PC-9 (cell line): Measurements from ENCODE around the gene PPP1R1C. TPM values are rescaled to one million over a fixed set of nuclear protein-coding genes. Genes with fewer than 3 reads are reported as not detected.
"Not testable (repeated sequence)": the region's sequence is repeated elsewhere in the genome, so short reads cannot be mapped to it uniquely, and the experiment has no call there.

Source experiments
- BruUV-seq: library from RNA; stranded (reverse); fragments of 400-500 nt; replicated peaks from 2 replicates; lab custom pipeline; 2021; lab: Mats Ljungman, UMichigan
- CTCF ChIA-PET: fragments of 300-600 bp; sonication (Branson Sonifier 250); formaldehyde crosslinking; loops from one replicate; lab custom pipeline; 2022; ENCODE audit warnings: antibody characterized with exemption; lab: Charles Lee
- POLR2A ChIA-PET: fragments of 300-600 bp; sonication (Branson Sonifier 250); formaldehyde crosslinking; loops from one replicate; lab custom pipeline; 2022; ENCODE audit warnings: antibody characterized with exemption; ENCODE audit not compliant: unreplicated experiment; lab: Charles Lee
- DNase-seq, 2 experiments: peaks; one replicate each; pipeline versions ENCODE4 v3.0.0 to v3.0.0-alpha.2; 2015 to 2022; ENCODE audit warnings: mixed read lengths in 1 of 2
- H2AFZ ChIP-seq: fragments of 200-600 bp; sonication (generic); 2 replicates; pipeline ENCODE4 v1.8.1; 2017; ENCODE audit warnings: antibody characterized with exemption
- H3F3A ChIP-seq: fragments of 200-600 bp; sonication (generic); 2 replicates; pipeline ENCODE4 v1.8.1; 2017; ENCODE audit warnings: antibody characterized with exemption, mild to moderate bottlenecking, low read depth; ENCODE audit not compliant: insufficient read depth
- H3K27ac ChIP-seq: fragments of 200-600 bp; sonication (generic); 2 replicates; pipeline ENCODE4 v1.6.1; 2016; ENCODE audit warnings: mixed run types
- H3K27me3 ChIP-seq: fragments of 200-600 bp; sonication (generic); 2 replicates; pipeline ENCODE4 v1.6.1; 2016; ENCODE audit warnings: low read depth, mixed run types; ENCODE audit not compliant: insufficient read depth
- H3K36me3 ChIP-seq: fragments of 200-600 bp; sonication (generic); 2 replicates; pipeline ENCODE4 v1.6.1; 2016; ENCODE audit warnings: low read depth, mixed run types
- H3K4me1 ChIP-seq: fragments of 200-600 bp; sonication (generic); replicated peaks from 2 replicates; pipeline ENCODE4 v1.6.1; 2016; ENCODE audit warnings: mixed run types; ENCODE audit not compliant: insufficient read depth
- H3K4me2 ChIP-seq: fragments of 200-600 bp; sonication (generic); 2 replicates; pipeline ENCODE4 v1.6.1; 2017; ENCODE audit warnings: mixed run types
- H3K4me3 ChIP-seq: fragments of 200-600 bp; sonication (generic); 2 replicates; pipeline ENCODE4 v1.6.1; 2016; ENCODE audit warnings: mixed run types
- H3K79me2 ChIP-seq: fragments of 200-600 bp; sonication (generic); 2 replicates; pipeline ENCODE4 v1.6.1; 2017; ENCODE audit warnings: low read depth, mixed run types
- H3K9me2 ChIP-seq: fragments of 200-600 bp; sonication (generic); 2 replicates; pipeline ENCODE4 v1.8.1; 2017; ENCODE audit warnings: mild to moderate bottlenecking; ENCODE audit not compliant: insufficient read depth
- H3K9me3 ChIP-seq: fragments of 200-600 bp; sonication (generic); 2 replicates; pipeline ENCODE4 v1.8.1; 2016; ENCODE audit warnings: low read depth; ENCODE audit not compliant: insufficient read depth
- H4K20me1 ChIP-seq: fragments of 200-600 bp; sonication (generic); 2 replicates; pipeline ENCODE4 v1.8.1; 2017; ENCODE audit not compliant: insufficient read depth
- EZH2 ChIP-seq: fragments of 200-600 bp; sonication (generic); IDR thresholded peaks from 2 replicates; pipeline ENCODE4 v1.8.0; 2017; ENCODE audit warnings: antibody characterized with exemption, low read depth
- intact Hi-C: fragments of 100-400 bp; cut with micrococcal nuclease; formaldehyde crosslinking; loops from one replicate; pipeline ENCODE4 v1.10.0; 2022; ENCODE audit not compliant: unreplicated experiment
- total RNA-seq: library from RNA; stranded (reverse); gene quantifications from 2 replicates; pipeline ENCODE4 v1.2.3, GENCODE V29; 2021
- TF ChIP-seq, protein P1 (sequence below): fragments of 200-600 bp; sonication (generic); conservative IDR thresholded peaks from 2 replicates; pipeline ENCODE4 v1.6.1; 2017; ENCODE audit warnings: mixed run types, antibody characterized with exemption, mild to moderate bottlenecking, moderate library complexity

Gene PPP1R1C
- total RNA-seq, 1 experiment from 2014 or later, result 27.5 TPM

DNA sequence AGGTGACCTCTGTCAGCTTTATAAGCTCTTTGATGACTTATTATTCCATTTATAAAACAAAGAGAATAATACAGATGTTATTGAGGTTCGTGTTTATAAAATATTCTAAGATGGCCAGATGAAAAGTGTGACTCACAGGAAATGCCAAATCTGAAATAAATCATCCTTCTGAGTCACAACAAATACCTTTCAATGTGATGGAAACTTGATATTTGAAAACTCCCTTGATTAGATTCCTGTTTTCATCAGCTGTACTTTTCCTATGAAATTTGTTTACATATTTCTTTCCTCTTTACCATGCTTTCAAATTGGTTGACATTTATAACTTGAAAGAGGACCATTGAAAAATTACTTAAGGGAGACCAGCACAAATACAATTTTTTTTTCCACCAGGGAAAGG, 30.6 kb upstream of the PPP1R1C start:
- TF ChIP-seq EZH2, result no peak
- TF ChIP-seq, protein P1, sequence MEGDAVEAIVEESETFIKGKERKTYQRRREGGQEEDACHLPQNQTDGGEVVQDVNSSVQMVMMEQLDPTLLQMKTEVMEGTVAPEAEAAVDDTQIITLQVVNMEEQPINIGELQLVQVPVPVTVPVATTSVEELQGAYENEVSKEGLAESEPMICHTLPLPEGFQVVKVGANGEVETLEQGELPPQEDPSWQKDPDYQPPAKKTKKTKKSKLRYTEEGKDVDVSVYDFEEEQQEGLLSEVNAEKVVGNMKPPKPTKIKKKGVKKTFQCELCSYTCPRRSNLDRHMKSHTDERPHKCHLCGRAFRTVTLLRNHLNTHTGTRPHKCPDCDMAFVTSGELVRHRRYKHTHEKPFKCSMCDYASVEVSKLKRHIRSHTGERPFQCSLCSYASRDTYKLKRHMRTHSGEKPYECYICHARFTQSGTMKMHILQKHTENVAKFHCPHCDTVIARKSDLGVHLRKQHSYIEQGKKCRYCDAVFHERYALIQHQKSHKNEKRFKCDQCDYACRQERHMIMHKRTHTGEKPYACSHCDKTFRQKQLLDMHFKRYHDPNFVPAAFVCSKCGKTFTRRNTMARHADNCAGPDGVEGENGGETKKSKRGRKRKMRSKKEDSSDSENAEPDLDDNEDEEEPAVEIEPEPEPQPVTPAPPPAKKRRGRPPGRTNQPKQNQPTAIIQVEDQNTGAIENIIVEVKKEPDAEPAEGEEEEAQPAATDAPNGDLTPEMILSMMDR, result no peak
- Histone ChIP-seq H4K20me1 (no peaks in the 10 kb centered on the region), H3K9me3 (peaks cover 10% of the 10 kb centered on the region), H3K4me2 (peak overlapping the region; percentile 11; the same call in 1 of the 2 replicates), H3K4me1 (peaks cover 25% of the 10 kb centered on the region), H2AFZ (0 out of 2 replicates have a peak overlapping the region, but pooled peaks have one; percentile 5), H3K36me3 (no peaks in the 10 kb centered on the region), H3K27me3 (no peaks in the 10 kb centered on the region), H3K9me2 (no peaks in the 10 kb centered on the region; the same call in 1 of the 2 replicates), H3F3A (peaks cover 5% of the 10 kb centered on the region; the same call in 1 of the 2 replicates), H3K4me3 (no peak overlapping the region), H3K79me2 (no peaks in the 10 kb centered on the region), H3K27ac (peak overlapping the region; percentile 53)
- intact Hi-C loops, result loop anchor here (2.0 to 10.0 kb wide), 5 partner anchors 38 to 1210 kb away; no protein-coding TSS in a partner anchor
- POLR2A ChIA-PET, result interaction anchor here (0.6 to 0.7 kb wide), 3 partner anchors 22 to 238 kb away, joined by 3 to 9 read pairs (median 7); no protein-coding TSS in a partner anchor
- CTCF ChIA-PET, result interaction anchor here (0.5 to 1.1 kb wide), 10 partner anchors 18 to 1083 kb away, joined by 3 to 12 read pairs (median 3); partner anchors contain the start of gene NCKAP1
- no TSS peak for BruUV-seq
- peak; percentile 24 to 77 for DNase-seq

DNA sequence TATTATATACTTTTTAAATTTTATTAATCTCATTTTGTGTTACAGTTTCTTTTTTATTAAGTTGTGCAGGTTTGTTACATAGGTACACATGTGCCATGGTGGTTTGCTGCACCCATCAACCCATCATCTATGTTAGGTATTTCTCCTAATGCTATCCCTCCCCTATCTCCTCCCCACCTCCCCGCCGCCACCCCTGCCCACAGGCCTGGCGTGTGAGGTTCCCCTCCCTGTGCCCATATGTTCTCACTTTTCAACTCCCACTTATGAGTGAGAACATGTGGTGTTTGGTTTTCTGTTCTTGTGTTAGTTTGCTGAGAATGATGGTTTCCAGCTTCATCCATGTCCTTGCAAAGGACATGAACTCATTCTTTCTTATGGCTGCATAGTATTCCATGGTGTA, 29.8 kb upstream of the PPP1R1C start:
- H3F3A ChIP-seq, H3K4me2 ChIP-seq, H3K4me3 ChIP-seq, H3K27me3 ChIP-seq, BruUV-seq, H3K79me2 ChIP-seq, CTCF ChIA-PET, H3K9me3 ChIP-seq, H2AFZ ChIP-seq, H3K9me2 ChIP-seq, H3K36me3 ChIP-seq, H3K27ac ChIP-seq, H4K20me1 ChIP-seq, POLR2A ChIA-PET, DNase-seq: not testable (repeated sequence)
- H3K4me1 ChIP-seq, result peaks cover 28% of the 10 kb centered on the region
- intact Hi-C loops, result loop anchor here (2.0 to 10.0 kb wide), 5 partner anchors 39 to 1211 kb away; no protein-coding TSS in a partner anchor

DNA sequence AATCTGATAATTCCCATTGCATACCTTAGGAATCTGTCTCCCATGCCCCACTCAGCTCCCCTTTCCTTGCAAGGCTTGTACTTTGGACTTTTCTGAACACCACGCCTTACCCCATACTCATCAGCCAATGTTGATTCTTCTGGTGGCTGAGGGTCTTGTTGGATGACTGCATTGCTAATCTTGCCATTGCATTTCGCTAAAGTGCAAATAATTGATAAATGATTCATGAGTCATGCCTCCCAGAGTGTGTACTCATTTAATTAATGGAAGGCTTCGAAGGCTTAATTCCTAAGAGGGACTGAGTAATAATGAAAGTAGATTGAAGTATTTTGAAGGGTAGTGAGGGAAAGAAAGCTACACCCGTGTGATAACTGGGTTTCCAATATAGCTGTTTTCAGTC, 28.0 kb upstream of the PPP1R1C start:
- H3F3A ChIP-seq, result peaks cover 5% of the 10 kb centered on the region; the same call in 1 of the 2 replicates
- DNase-seq, result no peak
- intact Hi-C loops, result loop anchor here (1.0 to 10.0 kb wide), 2 partner anchors 145 to 1213 kb away; no protein-coding TSS in a partner anchor

More for the DNA sequence above, 28.0 kb upstream of the PPP1R1C start:
- peaks cover 10% of the 10 kb centered on the region for H3K9me3 ChIP-seq
- H2AFZ ChIP-seq, result no peak overlapping the region
- no peaks in the 10 kb centered on the region for H3K79me2 ChIP-seq
- no peak overlapping the region for H3K27ac ChIP-seq
- ChIA-PET CTCF (no interaction called here), POLR2A (interaction anchor here (0.7 kb wide), 1 partner anchor 58 kb away, joined by 3 read pairs; no protein-coding TSS in a partner anchor)
- peaks cover 25% of the 10 kb centered on the region for H3K4me1 ChIP-seq
- H4K20me1 ChIP-seq, result no peaks in the 10 kb centered on the region
- no peaks in the 10 kb centered on the region for H3K27me3 ChIP-seq
- H3K36me3 ChIP-seq, result no peaks in the 10 kb centered on the region
- no peak overlapping the region for H3K4me3 ChIP-seq
- H3K9me2 ChIP-seq, result no peaks in the 10 kb centered on the region
- no TSS peak for BruUV-seq
- TF ChIP-seq EZH2, result no peak
- TF ChIP-seq, protein P1, result no peak
- no peak overlapping the region for H3K4me2 ChIP-seq
